Measurements from ENCODE around the gene NAA60. TPM values are rescaled to one million over a fixed set of nuclear protein-coding genes. Genes with fewer than 3 reads are reported as not detected.

NAA60 gene
- total RNA-seq, 1 donor from 2014 or later = 56.3 TPM

DNA sequence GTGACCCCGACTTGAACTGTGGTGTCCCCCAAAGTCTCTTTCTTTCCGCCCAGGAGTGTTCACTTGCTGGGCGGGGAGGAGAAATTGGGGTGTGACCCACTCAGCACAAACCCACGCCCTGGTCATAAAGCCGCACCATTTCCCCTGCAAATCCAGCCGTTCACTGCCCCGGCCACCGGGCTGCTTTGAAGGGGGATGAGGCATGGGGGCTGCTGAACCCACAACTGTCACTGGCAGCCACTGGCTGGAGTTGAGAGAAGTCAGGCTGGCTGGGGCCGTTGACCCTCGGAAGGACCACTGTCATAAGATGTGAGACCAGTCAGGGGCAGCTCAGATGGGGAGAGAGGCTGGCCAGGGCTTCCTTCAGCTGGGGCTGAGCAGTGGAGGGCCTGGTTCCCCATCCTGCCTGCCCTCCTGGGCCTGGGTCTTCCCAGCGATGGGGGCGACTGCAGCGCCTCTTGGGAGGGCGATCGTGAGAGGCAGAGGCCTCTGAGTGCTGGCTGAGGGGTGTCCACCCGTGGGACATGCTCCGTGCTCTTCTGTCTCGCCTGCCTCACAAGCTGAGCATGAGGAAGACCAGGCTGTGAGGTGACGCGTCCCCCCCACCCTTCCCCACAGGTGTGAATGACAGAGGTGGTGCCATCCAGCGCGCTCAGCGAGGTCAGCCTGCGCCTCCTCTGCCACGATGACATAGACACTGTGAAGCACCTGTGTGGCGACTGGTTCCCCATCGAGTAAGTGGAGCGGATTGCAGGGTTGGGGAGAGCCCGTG lies 32.3 kb downstream of the NAA60 start:
- Histone ChIP-seq H3K9me3 (no peaks in the 10 kb centered on the region), H3K4me3 (no peak overlapping the region), H3K36me3 (peaks cover 47% of the 10 kb centered on the region), H3K27ac (no peak overlapping the region), H3K27me3 (ENCODE audit: low read depth) (no peaks in the 10 kb centered on the region), H3K4me1 (peaks cover 9% of the 10 kb centered on the region)
- ATAC-seq = peak in 1 of 2 donors; percentile 19
- intact Hi-C loops (cut with DNase I) = no loop called here
- DNase-seq = no peak
- no peak for TF ChIP-seq CTCF (IDR thresholded peaks at IDR 0.05)

GRCh38 chr16:3476409-3476808 lies 32.9 kb downstream of the NAA60 start:
- no peaks in the 10 kb centered on the region for H3K9me3 ChIP-seq
- ATAC-seq (no peak), DNase-seq (no peak)
- H3K36me3 ChIP-seq = peaks cover 52% of the 10 kb centered on the region
- intact Hi-C loops (cut with DNase I) = no loop called here
- H3K4me3 ChIP-seq = no peak overlapping the region
- H3K27ac ChIP-seq = no peak overlapping the region
- peaks cover 9% of the 10 kb centered on the region for H3K4me1 ChIP-seq
- H3K27me3 ChIP-seq (ENCODE audit: low read depth) = no peaks in the 10 kb centered on the region
- no peak for TF ChIP-seq CTCF (IDR thresholded peaks at IDR 0.05)

- TF ChIP-seq CTCF (IDR thresholded peaks at IDR 0.05) = no peak
- DNase-seq = no peak
- Histone ChIP-seq H3K36me3 (peaks cover 63% of the 10 kb centered on the region), H3K4me1 (peaks cover 9% of the 10 kb centered on the region), H3K27me3 (ENCODE audit: low read depth) (no peaks in the 10 kb centered on the region), H3K9me3 (no peaks in the 10 kb centered on the region), H3K27ac (no peak overlapping the region), H3K4me3 (no peak overlapping the region)
- intact Hi-C loops (cut with DNase I) = no loop called here
- ATAC-seq = no peak
Observed at GRCh38 chr16:3478242-3478925, 34.9 kb downstream of the NAA60 start.

DNA sequence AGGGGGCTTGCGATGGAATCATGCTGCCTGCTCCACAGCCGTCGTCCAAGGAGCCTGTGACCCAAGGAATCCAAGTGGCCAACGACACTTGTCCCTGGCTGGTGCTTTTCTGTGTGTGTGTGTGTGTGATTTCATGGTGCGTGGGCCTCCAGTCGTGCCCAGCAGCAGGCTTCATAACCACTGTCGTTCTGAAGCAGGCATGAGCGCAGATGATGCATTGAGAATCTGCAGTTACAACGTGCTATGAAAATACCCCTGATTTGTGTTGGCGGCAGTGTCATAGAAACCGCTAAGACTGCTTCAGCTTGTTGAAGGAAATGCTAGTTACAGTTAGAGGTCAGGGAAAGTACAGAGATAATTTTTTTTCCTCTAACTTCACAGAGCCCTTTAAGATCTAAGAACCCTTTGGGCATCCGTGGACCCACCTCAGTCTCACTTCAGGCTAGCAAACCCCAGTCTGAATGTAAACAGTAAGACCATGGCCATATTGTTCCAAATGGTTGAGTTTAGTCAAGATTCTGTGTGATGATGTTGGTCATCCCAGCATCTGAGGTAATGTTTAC lies 36.3 kb downstream of the NAA60 start:
- H3K27me3 ChIP-seq (ENCODE audit: low read depth) = no peaks in the 10 kb centered on the region
- TF ChIP-seq CTCF (IDR thresholded peaks at IDR 0.05) = no peak
- DNase-seq (no peak), ATAC-seq (no peak)
- H3K4me1 ChIP-seq = no peaks in the 10 kb centered on the region
- H3K36me3 ChIP-seq = peaks cover 72% of the 10 kb centered on the region
- H3K9me3 ChIP-seq = no peaks in the 10 kb centered on the region
- intact Hi-C loops (cut with DNase I) = no loop called here
- no peak overlapping the region for H3K27ac ChIP-seq
- no peak overlapping the region for H3K4me3 ChIP-seq

- H3K27ac ChIP-seq = no peak overlapping the region
- TF ChIP-seq CTCF (IDR thresholded peaks at IDR 0.05) = no peak
- no peaks in the 10 kb centered on the region for H3K4me1 ChIP-seq
- ATAC-seq = no peak
- H3K4me3 ChIP-seq = no peak overlapping the region
- intact Hi-C loops (cut with DNase I) = no loop called here
- H3K36me3 ChIP-seq = peaks cover 84% of the 10 kb centered on the region
- DNase-seq = no peak
- no peaks in the 10 kb centered on the region for H3K27me3 ChIP-seq (ENCODE audit: low read depth)
- H3K9me3 ChIP-seq = no peaks in the 10 kb centered on the region
Observed at GRCh38 chr16:3480901-3481695, 37.6 kb downstream of the NAA60 start.
